GM23248 (cell line): ENCODE results near the gene AFAP1.
"Not testable (repeated sequence)": the region's sequence is repeated elsewhere in the genome, so short reads cannot be mapped to it uniquely, and the experiment has no call there.

Experiments
- EZH2 ChIP-seq: fragments of 200-600 bp; sonication (generic); IDR thresholded peaks from 2 replicates; pipeline ENCODE4 v1.6.1; 2018; ENCODE audit warnings: antibody characterized with exemption, mild to moderate bottlenecking; ENCODE audit not compliant: insufficient read depth, poor library complexity, severe bottlenecking
- EZH2phosphoT487 ChIP-seq: fragments of 200-600 bp; sonication (generic); IDR thresholded peaks from 2 replicates; pipeline ENCODE4 v1.6.1; 2018; ENCODE audit warnings: antibody characterized with exemption, moderate library complexity, mild to moderate bottlenecking, low read depth; ENCODE audit not compliant: insufficient read depth

- TF ChIP-seq EZH2, EZH2phosphoT487: not testable (repeated sequence)
Observed at GRCh38 chr4:7943688-7944087, 4.0 kb upstream of the AFAP1 start.
